Liver (tissue), 9 donors: ENCODE data around the gene NUDT8. TPM values are rescaled to one million over a fixed set of nuclear protein-coding genes. Genes with fewer than 3 reads are reported as not detected.

Experiments used
- DNase-seq: peaks from one replicate; pipeline ENCODE4 v3.0.0-alpha.2; 2017; ENCODE audit warnings: low spot score
- H3K27ac ChIP-seq, 2 donors: one replicate each; pipeline ENCODE4 v1.7.0; 2013; ENCODE audit warnings: inconsistent platforms in 2 of 2, low read length in 2 of 2, control low read depth in 1 of 2, low read depth in 1 of 2, mild to moderate bottlenecking in 1 of 2
- H3K27me3 ChIP-seq, 4 donors: one replicate each; pipeline versions ENCODE4 v1.6.1 to v1.7.0; 2013; ENCODE audit warnings: low read length in 3 of 4, inconsistent platforms in 1 of 4, mild to moderate bottlenecking in 1 of 4, moderate library complexity in 1 of 4; ENCODE audit not compliant: control insufficient read depth in 4 of 4, insufficient read depth in 4 of 4
- H3K36me3 ChIP-seq, 4 donors: one replicate each; pipeline versions ENCODE4 v1.6.1 to v1.7.0; 2013; ENCODE audit warnings: low read length in 3 of 4, mild to moderate bottlenecking in 3 of 4, low read depth in 1 of 4, moderate library complexity in 1 of 4; ENCODE audit not compliant: control insufficient read depth in 4 of 4, insufficient read depth in 3 of 4
- H3K4me1 ChIP-seq, 4 donors: one replicate each; pipeline versions ENCODE4 v1.6.1 to v1.7.0; 2013; ENCODE audit warnings: low read length in 3 of 4, mild to moderate bottlenecking in 3 of 4, moderate library complexity in 1 of 4; ENCODE audit not compliant: control insufficient read depth in 4 of 4, insufficient read depth in 4 of 4
- H3K4me3 ChIP-seq, 3 donors: one replicate each; pipeline versions ENCODE4 v1.6.1 to v1.7.0; 2013; ENCODE audit warnings: low read length in 3 of 3, control low read depth in 1 of 3, low read depth in 1 of 3, mild to moderate bottlenecking in 1 of 3
- H3K9ac ChIP-seq, 2 donors: one replicate each; pipeline ENCODE4 v1.7.0; 2013; ENCODE audit warnings: low read length in 2 of 2, mild to moderate bottlenecking in 2 of 2, moderate library complexity in 2 of 2, control low read depth in 1 of 2, low read depth in 1 of 2
- H3K9me3 ChIP-seq, 4 donors: one replicate each; pipeline versions ENCODE4 v1.6.1 to v1.7.0; 2013; ENCODE audit warnings: low read length in 3 of 4; ENCODE audit not compliant: control insufficient read depth in 4 of 4
- EGR1 ChIP-seq, 2 donors: IDR thresholded peaks; 2 replicates each; pipeline ENCODE4 v1.6.1; 2016 to 2018; ENCODE audit warnings: antibody characterized with exemption in 2 of 2, low read depth in 2 of 2
- GABPA ChIP-seq, 2 donors: IDR thresholded peaks in 1 of 2; conservative IDR thresholded peaks in 1 of 2; 2 replicates each; pipeline ENCODE4 v1.6.1; 2016; ENCODE audit warnings: antibody characterized with exemption in 2 of 2, mild to moderate bottlenecking in 1 of 2, moderate library complexity in 1 of 2
- HNF4A ChIP-seq, 2 donors: conservative IDR thresholded peaks; 2 replicates each; pipeline ENCODE4 v1.6.1; 2016; ENCODE audit warnings: antibody characterized with exemption in 2 of 2, mild to moderate bottlenecking in 2 of 2
- HNF4G ChIP-seq: IDR thresholded peaks from 2 replicates; pipeline ENCODE4 v1.6.1; 2016; ENCODE audit warnings: antibody characterized with exemption
- JUND ChIP-seq, 2 donors: IDR thresholded peaks; 2 replicates each; pipeline ENCODE4 v1.6.1; 2016; ENCODE audit warnings: antibody characterized with exemption in 2 of 2
- NR2F2 ChIP-seq: IDR thresholded peaks from 2 replicates; pipeline ENCODE4 v1.6.1; 2016; ENCODE audit warnings: antibody characterized with exemption
- TAF1 ChIP-seq: conservative IDR thresholded peaks from 2 replicates; pipeline ENCODE4 v1.6.1; 2016; ENCODE audit warnings: antibody characterized with exemption, mild to moderate bottlenecking
- YY1 ChIP-seq: IDR thresholded peaks from 2 replicates; pipeline ENCODE4 v1.6.1; 2016; ENCODE audit warnings: antibody characterized with exemption, mild to moderate bottlenecking
- WGBS: extraction: QIAGEN DNeasy Blood & Tissue Kit; methylation state at CpG from one replicate; pipeline ENCODE4 v1.1.7; 2013; 5-methylcytosine and 5-hydroxymethylcytosine counted together
- polyA plus RNA-seq, 2 donors: library from polyadenylated mRNA; stranded (reverse) in 1 of 2; unstranded in 1 of 2; fragments of 200-250 nt in 1 of 2; fragments of >200 nt in 1 of 2; fragmentation: Nextera tagmentation in 1 of 2; extraction: Ambion mirVana in 1 of 2; gene quantifications; one replicate each; pipeline versions ENCODE4 v1.2.1 to v1.2.3, GENCODE V29; 2013 to 2015
- total RNA-seq, 2 donors: library from RNA; depleted of rRNA; stranded (reverse); fragments of >200 nt; gene quantifications; one replicate each; pipeline ENCODE4 v1.2.3, GENCODE V29; 2014
- TF ChIP-seq, protein P1 (sequence below): IDR thresholded peaks from 2 replicates; pipeline ENCODE4 v1.6.1; 2016; ENCODE audit warnings: antibody characterized with exemption, mild to moderate bottlenecking
- TF ChIP-seq, protein P2 (sequence below): fragments of 150-350 bp; IDR thresholded peaks from 2 replicates; pipeline ENCODE4 v1.5.1; 2017; ENCODE audit warnings: improper control_type of control experiment, low read depth, low read length; ENCODE audit not compliant: missing input control
- TF ChIP-seq, protein P3 (sequence below): IDR thresholded peaks from 2 replicates; pipeline ENCODE4 v1.6.1; 2016; ENCODE audit warnings: antibody characterized with exemption
- TF ChIP-seq, protein P4 (sequence below): IDR thresholded peaks from 2 replicates; pipeline ENCODE4 v1.6.1; 2016; ENCODE audit warnings: antibody characterized with exemption
- TF ChIP-seq, protein P5 (sequence below): IDR thresholded peaks from 2 replicates; pipeline ENCODE4 v1.6.1; 2016; ENCODE audit warnings: antibody characterized with exemption
- donor health status: healthy.
- donor health status: healthy.
- donor health status: healthy.
- donor health status: healthy.
- donor health status: healthy.

Gene NUDT8
- total and polyA plus RNA-seq, 4 donors = 19.5 to 66.9 (median 24.4) TPM

DNA sequence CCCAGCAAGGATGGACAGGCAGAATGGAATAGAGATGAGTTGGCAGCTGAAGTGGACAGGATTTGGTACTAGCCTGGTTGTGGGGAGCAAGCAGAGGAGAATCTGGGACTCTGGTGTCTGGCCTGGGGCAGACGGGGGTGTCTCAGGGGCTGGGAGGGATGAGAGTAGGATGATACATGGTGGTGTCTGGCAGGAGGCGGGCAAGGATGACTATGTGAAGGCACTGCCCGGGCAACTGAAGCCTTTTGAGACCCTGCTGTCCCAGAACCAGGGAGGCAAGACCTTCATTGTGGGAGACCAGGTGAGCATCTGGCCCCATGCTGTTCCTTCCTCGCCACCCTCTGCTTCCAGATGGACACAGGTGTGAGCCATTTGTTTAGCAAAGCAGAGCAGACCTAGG, 43.8 kb downstream of the NUDT8 start:
- DNase-seq = no peak
- H3K9ac ChIP-seq = no peak overlapping the region
- H3K9me3 ChIP-seq = no peaks in the 10 kb centered on the region
- 85% methylated on average over 4 of the region's 4 CpGs for WGBS
- H3K36me3 ChIP-seq = no peaks in the 10 kb centered on the region
- no peak overlapping the region for H3K4me3 ChIP-seq
- no peaks in the 10 kb centered on the region for H3K27me3 ChIP-seq
- no peak overlapping the region for H3K27ac ChIP-seq
- TF ChIP-seq, protein P1, sequence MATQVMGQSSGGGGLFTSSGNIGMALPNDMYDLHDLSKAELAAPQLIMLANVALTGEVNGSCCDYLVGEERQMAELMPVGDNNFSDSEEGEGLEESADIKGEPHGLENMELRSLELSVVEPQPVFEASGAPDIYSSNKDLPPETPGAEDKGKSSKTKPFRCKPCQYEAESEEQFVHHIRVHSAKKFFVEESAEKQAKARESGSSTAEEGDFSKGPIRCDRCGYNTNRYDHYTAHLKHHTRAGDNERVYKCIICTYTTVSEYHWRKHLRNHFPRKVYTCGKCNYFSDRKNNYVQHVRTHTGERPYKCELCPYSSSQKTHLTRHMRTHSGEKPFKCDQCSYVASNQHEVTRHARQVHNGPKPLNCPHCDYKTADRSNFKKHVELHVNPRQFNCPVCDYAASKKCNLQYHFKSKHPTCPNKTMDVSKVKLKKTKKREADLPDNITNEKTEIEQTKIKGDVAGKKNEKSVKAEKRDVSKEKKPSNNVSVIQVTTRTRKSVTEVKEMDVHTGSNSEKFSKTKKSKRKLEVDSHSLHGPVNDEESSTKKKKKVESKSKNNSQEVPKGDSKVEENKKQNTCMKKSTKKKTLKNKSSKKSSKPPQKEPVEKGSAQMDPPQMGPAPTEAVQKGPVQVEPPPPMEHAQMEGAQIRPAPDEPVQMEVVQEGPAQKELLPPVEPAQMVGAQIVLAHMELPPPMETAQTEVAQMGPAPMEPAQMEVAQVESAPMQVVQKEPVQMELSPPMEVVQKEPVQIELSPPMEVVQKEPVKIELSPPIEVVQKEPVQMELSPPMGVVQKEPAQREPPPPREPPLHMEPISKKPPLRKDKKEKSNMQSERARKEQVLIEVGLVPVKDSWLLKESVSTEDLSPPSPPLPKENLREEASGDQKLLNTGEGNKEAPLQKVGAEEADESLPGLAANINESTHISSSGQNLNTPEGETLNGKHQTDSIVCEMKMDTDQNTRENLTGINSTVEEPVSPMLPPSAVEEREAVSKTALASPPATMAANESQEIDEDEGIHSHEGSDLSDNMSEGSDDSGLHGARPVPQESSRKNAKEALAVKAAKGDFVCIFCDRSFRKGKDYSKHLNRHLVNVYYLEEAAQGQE = no peak
- TF ChIP-seq NR2F2 (no peak), HNF4A (conservative IDR thresholded peaks at IDR 0.05) (no peak)
- TF ChIP-seq, protein P2, sequence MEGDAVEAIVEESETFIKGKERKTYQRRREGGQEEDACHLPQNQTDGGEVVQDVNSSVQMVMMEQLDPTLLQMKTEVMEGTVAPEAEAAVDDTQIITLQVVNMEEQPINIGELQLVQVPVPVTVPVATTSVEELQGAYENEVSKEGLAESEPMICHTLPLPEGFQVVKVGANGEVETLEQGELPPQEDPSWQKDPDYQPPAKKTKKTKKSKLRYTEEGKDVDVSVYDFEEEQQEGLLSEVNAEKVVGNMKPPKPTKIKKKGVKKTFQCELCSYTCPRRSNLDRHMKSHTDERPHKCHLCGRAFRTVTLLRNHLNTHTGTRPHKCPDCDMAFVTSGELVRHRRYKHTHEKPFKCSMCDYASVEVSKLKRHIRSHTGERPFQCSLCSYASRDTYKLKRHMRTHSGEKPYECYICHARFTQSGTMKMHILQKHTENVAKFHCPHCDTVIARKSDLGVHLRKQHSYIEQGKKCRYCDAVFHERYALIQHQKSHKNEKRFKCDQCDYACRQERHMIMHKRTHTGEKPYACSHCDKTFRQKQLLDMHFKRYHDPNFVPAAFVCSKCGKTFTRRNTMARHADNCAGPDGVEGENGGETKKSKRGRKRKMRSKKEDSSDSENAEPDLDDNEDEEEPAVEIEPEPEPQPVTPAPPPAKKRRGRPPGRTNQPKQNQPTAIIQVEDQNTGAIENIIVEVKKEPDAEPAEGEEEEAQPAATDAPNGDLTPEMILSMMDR = no peak
- TF ChIP-seq, protein P3, sequence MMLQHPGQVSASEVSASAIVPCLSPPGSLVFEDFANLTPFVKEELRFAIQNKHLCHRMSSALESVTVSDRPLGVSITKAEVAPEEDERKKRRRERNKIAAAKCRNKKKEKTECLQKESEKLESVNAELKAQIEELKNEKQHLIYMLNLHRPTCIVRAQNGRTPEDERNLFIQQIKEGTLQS = no peak
- peaks cover 4 to 14% (median 6%) of the 10 kb centered on the region in 4 donors for H3K4me1 ChIP-seq

DNA sequence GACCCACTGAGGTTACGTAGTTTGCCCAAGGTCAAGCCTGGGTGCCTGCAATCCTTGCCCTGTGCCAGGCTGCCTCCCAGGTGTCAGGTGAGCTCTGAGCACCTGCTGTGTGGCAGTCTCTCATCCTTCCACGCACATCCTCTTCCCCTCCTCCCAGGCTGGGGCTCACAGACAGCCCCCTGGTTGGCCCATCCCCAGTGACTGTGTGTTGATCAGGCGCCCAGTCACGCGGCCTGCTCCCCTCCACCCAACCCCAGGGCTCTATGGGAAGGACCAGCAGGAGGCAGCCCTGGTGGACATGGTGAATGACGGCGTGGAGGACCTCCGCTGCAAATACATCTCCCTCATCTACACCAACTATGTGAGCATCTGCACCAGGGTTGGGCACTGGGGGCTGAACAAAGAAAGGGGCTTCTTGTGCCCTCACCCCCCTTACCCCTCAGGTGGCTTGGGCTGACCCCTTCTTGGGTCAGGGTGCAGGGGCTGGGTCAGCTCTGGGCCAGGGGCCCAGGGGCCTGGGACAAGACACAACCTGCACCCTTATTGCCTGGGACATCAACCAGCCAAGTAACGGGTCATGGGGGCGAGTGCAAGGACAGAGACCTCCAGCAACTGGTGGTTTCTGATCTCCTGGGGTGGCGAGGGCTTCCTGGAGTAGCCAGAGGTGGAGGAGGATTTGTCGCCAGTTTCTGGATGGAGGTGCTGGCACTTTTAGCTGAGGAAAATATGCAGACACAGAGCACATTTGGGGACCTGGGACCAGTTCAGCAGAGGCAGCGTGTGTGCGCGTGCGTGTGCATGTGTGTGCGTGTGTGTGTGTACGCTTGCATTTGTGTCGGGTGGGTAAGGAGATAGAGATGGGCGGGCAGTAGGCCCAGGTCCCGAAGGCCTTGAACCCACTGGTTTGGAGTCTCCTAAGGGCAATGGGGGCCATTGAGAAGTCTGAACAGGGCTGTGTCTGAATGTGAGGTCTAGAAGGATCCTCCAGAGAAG, 44.6 kb downstream of the NUDT8 start:
- Histone ChIP-seq H3K27ac (peak overlapping the region in 1 of 2 donors; percentile 78), H3K27me3 (no peaks in the 10 kb centered on the region), H3K36me3 (no peaks in the 10 kb centered on the region), H3K4me3 (no peak overlapping the region), H3K9me3 (no peaks in the 10 kb centered on the region), H3K4me1 (peaks cover 4 to 14% (median 6%) of the 10 kb centered on the region in 4 donors), H3K9ac (no peak overlapping the region)
- no peak for TF ChIP-seq JUND (IDR thresholded peaks at IDR 0.05)
- TF ChIP-seq, protein P4, sequence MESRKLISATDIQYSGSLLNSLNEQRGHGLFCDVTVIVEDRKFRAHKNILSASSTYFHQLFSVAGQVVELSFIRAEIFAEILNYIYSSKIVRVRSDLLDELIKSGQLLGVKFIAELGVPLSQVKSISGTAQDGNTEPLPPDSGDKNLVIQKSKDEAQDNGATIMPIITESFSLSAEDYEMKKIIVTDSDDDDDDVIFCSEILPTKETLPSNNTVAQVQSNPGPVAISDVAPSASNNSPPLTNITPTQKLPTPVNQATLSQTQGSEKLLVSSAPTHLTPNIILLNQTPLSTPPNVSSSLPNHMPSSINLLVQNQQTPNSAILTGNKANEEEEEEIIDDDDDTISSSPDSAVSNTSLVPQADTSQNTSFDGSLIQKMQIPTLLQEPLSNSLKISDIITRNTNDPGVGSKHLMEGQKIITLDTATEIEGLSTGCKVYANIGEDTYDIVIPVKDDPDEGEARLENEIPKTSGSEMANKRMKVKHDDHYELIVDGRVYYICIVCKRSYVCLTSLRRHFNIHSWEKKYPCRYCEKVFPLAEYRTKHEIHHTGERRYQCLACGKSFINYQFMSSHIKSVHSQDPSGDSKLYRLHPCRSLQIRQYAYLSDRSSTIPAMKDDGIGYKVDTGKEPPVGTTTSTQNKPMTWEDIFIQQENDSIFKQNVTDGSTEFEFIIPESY = no peak
- no peak for TF ChIP-seq EGR1 (IDR thresholded peaks at IDR 0.05; ENCODE audit: low read depth in 2 of 2)
- TF ChIP-seq, protein P2 = no peak
- TF ChIP-seq, protein P5, sequence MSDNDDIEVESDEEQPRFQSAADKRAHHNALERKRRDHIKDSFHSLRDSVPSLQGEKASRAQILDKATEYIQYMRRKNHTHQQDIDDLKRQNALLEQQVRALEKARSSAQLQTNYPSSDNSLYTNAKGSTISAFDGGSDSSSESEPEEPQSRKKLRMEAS = no peak
- no peak for TF ChIP-seq TAF1
- TF ChIP-seq, protein P1 = no peak
- no peak for TF ChIP-seq GABPA (IDR thresholded peaks at IDR 0.05 in 1 of 2, conservative IDR thresholded peaks at IDR 0.05 in 1 of 2)
- TF ChIP-seq YY1 = no peak
- no peak for TF ChIP-seq HNF4G
- no peak for DNase-seq
- 93% methylated on average over 21 of the region's 21 CpGs for WGBS
